Ishikawa (cell line): ENCODE results near the gene GC.

ENCODE experiments used
- CEBPB ChIP-seq: IDR thresholded peaks from 2 replicates; pipeline ENCODE4 v1.6.1; 2012
- CREB1 ChIP-seq: IDR thresholded peaks from 2 replicates; pipeline ENCODE4 v1.6.1; 2012; ENCODE audit warnings: low read depth
- EGR1 ChIP-seq: IDR thresholded peaks from 2 replicates; pipeline ENCODE4 v1.6.1; 2012
- EP300 ChIP-seq: IDR thresholded peaks from 2 replicates; pipeline ENCODE4 v1.6.1; 2012; ENCODE audit warnings: borderline replicate concordance
- FOXM1 ChIP-seq: IDR thresholded peaks from 2 replicates; pipeline ENCODE4 v1.6.1; 2012; ENCODE audit warnings: low read depth, borderline replicate concordance
- MAX ChIP-seq: IDR thresholded peaks from 2 replicates; pipeline ENCODE4 v1.6.1; 2012
- NFIC ChIP-seq: IDR thresholded peaks from 2 replicates; pipeline ENCODE4 v1.6.1; 2012
- RAD21 ChIP-seq: IDR thresholded peaks from 2 replicates; pipeline ENCODE4 v1.6.1; 2012; ENCODE audit warnings: low read depth
- REST ChIP-seq: IDR thresholded peaks from 2 replicates; pipeline ENCODE4 v1.6.1; 2012; ENCODE audit warnings: low read depth, mild to moderate bottlenecking
- TAF1 ChIP-seq: IDR thresholded peaks from 2 replicates; pipeline ENCODE4 v1.6.1; 2012; ENCODE audit warnings: low read depth, mild to moderate bottlenecking
- TCF12 ChIP-seq: IDR thresholded peaks from 2 replicates; pipeline ENCODE4 v1.6.1; 2012; ENCODE audit warnings: low read depth
- TEAD4 ChIP-seq: IDR thresholded peaks from 2 replicates; pipeline ENCODE4 v1.6.1; 2012
- USF1 ChIP-seq: IDR thresholded peaks from 2 replicates; pipeline ENCODE4 v1.6.1; 2012
- YY1 ChIP-seq: IDR thresholded peaks from 2 replicates; pipeline ENCODE4 v1.6.1; 2012; ENCODE audit warnings: low read depth
- ZBTB7A ChIP-seq: IDR thresholded peaks from 2 replicates; pipeline ENCODE4 v1.6.1; 2012; ENCODE audit warnings: low read depth

The GC gene

GRCh38 chr4:71709961-71710360 lies 73.9 kb downstream of the GC start:
- TF ChIP-seq NFIC (no peak), RAD21 (peak; percentile 21; the same call in 1 of the 2 replicates), ZBTB7A (no peak), TEAD4 (no peak)

- no peak for TF ChIP-seq RAD21
- no peak for TF ChIP-seq REST
- TF ChIP-seq TCF12: no peak
- no peak for TF ChIP-seq EP300
- TF ChIP-seq MAX: no peak
- TF ChIP-seq ZBTB7A: no peak
- no peak for TF ChIP-seq CEBPB
- no peak for TF ChIP-seq EGR1
- TF ChIP-seq USF1: no peak
- no peak for TF ChIP-seq NFIC
These were observed 85.7 kb downstream of the GC start for GRCh38 chr4:71698141-71698540.

GRCh38 chr4:71697031-71697430 lies 86.8 kb downstream of the GC start:
- TF ChIP-seq TAF1 (no peak), FOXM1 (no peak), TCF12 (no peak), EGR1 (no peak), CREB1 (no peak), YY1 (no peak)

GRCh38 chr4:71694961-71695360 lies 88.9 kb downstream of the GC start:
- TF ChIP-seq RAD21 (no peak), REST (no peak), TAF1 (no peak), TEAD4 (no peak), MAX (no peak), NFIC (no peak), ZBTB7A (no peak), USF1 (no peak), CEBPB (no peak), EP300 (no peak), EGR1 (no peak), TCF12 (no peak), CREB1 (no peak), FOXM1 (no peak), YY1 (no peak)

GRCh38 chr4:71692963-71693362 lies 90.9 kb downstream of the GC start:
- no peak for TF ChIP-seq YY1
- no peak for TF ChIP-seq RAD21
- no peak for TF ChIP-seq CREB1
- TF ChIP-seq ZBTB7A: no peak
- TF ChIP-seq EGR1: no peak
- TF ChIP-seq REST: no peak
- no peak for TF ChIP-seq NFIC
- TF ChIP-seq USF1: no peak
- no peak for TF ChIP-seq CEBPB
- TF ChIP-seq TEAD4: no peak
- TF ChIP-seq TCF12: no peak
- TF ChIP-seq TAF1: no peak
- no peak for TF ChIP-seq MAX
- TF ChIP-seq FOXM1: no peak
- TF ChIP-seq EP300: no peak
